ENCODE results near the gene SHISA7.

SHISA7 gene

GRCh38 chr19:55482156-55482961 lies 39.3 kb upstream of the SHISA7 start:
- peak; percentile 53 for DNase-seq (ENCODE audit: low read depth, low spot score)

DNA sequence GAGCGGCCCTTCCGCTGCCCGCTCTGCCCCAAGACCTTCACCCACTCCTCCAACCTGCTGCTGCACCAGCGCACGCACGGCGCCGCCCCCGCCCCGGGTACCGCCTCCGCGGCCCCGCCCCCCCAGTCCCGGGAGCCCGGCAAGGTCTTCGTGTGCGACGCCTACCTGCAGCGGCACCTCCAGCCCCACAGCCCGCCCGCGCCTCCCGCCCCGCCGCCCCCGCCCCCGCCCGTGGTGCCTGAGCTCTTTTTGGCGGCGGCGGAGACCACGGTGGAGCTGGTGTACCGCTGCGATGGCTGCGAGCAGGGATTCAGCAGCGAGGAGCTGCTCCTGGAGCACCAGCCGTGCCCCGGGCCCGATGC lies 38.7 kb upstream of the SHISA7 start:
- DNase-seq (ENCODE audit: low read depth, low spot score), result no peak

DNA sequence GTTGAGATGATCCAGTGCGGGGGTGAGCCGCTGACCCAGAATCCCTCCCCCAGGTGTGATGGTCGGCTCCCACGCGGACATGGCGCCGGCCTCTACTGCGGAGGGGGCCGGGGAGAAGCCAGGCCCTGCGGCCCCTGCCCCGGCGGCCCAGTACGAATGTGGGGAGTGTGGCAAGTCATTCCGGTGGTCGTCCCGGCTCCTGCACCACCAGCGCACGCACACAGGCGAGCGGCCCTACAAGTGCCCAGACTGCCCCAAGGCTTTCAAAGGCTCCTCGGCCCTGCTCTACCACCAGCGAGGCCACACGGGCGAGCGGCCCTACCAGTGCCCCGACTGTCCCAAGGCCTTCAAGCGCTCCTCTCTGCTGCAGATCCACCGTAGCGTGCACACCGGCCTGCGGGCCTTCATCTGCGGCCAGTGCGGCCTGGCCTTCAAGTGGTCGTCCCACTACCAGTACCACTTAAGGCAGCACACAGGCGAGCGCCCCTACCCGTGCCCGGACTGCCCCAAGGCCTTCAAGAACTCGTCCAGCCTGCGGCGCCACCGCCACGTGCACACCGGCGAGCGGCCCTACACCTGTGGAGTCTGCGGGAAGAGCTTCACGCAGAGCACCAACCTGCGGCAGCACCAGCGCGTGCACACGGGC lies 38.2 kb upstream of the SHISA7 start:
- DNase-seq (ENCODE audit: low read depth, low spot score), result peak; percentile 40

DNA sequence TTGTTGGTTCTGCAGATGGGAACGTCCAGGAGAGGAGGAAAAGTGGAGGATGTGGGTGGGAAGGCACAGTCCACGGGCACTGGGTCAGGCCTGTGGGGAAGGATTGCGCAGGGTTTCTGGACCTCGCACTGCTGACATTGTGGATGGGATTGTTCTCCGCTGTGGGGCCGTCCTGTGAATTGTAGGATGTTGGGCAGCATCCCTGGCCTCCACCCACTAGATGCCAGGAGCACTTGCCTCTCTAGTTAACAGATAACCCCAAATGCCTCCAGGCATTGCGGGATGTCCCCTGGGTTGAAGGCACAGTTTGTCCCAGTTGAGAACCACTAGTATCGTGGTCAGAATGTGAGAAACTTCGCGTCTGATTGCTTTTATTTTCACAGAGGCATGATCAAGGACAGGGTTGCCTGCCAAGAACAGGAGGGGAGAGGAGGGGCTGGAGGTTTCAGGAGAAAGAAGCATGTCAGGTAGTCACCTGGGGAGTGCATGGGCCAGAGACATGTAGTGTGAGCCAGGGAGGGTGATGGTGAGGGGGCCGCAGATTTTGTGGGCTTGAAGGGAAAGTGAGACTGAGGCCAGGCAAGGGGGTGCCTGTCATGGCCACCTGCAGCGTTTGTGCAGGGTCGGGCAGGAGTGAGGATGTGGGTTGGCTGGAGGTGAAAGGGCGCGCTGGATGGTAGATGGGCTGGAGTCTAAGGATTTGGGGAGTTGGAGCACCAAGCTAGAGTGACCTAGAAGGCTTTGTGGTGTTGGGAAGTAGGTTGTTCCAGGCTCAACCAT lies 36.5 kb upstream of the SHISA7 start:
- no peak for DNase-seq (ENCODE audit: low read depth, low spot score)

DNA sequence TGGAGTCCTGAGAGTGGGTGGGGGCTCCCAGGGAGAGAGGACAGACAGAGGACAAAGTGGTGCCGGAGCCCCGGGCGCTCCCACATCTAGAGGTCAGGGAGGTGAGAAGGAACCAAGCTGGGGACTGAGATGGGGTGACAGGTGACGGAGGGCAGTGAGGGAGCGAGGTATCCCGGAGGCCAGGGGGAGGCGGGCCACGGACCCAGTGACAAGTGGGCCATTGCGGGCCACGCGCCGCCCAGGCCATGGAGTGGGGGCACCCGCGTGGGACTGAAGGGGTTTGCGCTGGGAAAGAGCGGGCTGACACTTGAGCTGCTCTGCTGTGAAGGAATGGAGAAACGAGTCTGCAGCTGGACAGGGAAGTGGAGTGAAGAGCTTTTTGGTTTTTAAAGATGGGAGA lies 35.9 kb upstream of the SHISA7 start:
- DNase-seq (ENCODE audit: low read depth, low spot score), result no peak

GRCh38 chr19:55478364-55478763 lies 35.3 kb upstream of the SHISA7 start:
- DNase-seq (ENCODE audit: low read depth, low spot score), result no peak

GRCh38 chr19:55477905-55478304 lies 34.8 kb upstream of the SHISA7 start:
- DNase-seq (ENCODE audit: low read depth, low spot score), result no peak

GRCh38 chr19:55476100-55476775 lies 33.1 kb upstream of the SHISA7 start, which contains the start of gene ZNF628:
Gene ZNF628, plus strand, starts transcription at chr19:55476617. Its CDS starts 3,294 bp downstream, at chr19:55479911.
- peak; percentile 98 for DNase-seq (ENCODE audit: low read depth, low spot score)

GRCh38 chr19:55474269-55475265 lies 31.5 kb upstream of the SHISA7 start:
- peak; percentile 75 for DNase-seq (ENCODE audit: low read depth, low spot score)

DNA sequence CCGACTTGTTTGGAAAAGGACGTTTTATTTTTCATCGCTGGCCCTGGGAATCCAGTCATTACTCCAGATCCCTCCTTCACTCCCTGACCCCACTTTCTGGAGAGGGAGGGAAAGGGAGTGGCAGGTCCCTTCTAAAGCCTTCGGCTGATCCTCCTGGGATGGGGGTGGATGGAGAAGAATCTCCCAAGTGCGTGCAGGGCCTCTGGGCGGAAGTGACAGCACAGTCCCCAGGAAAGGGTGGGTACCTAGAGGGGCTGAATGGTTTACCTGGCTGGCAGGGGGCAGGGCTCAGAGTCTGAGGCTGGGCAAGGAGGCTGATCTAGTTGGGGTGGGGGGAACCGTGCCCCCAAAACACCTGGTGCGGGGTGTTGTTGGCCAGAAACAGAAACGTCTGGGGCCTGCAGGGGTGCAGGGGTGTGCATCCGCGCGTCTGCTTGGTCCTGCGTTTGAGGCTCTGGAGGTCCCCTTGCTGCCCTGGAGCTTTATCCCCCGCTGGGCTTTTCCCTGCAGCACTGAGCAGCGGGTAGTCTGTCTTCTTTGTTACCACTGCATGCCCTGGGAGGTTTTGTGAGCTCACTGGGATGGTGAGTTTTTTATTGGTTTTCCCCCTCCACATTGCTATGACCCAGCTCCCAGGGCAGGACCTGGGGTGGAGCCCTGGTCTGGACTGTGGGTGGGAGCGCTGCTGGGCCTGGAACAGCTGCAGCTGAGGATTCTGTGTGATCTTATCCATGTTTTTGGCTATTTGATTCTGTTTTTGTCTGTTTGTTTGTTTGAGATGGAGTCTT lies 30.3 kb upstream of the SHISA7 start:
- peak; percentile 82 for DNase-seq (ENCODE audit: low read depth, low spot score)

DNA sequence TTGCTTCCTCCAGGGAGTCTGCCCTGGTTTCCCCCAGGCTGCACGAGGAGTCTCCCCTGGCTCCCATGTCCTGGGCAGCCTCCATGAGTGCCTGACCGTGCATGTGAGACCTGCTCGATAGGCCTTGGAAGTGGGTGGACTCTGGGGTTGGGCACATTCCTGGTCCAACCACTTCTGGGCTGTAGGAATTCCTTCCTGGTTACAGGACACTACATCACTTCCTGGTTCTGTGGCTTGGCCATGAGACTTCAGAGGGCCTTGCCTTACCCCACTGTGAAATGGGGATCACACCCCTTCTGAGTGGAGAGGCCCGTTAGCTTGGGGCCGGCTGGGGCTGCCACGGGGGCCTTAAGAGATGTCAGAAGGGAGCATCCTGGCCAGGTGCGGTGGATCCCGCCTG lies 29.4 kb upstream of the SHISA7 start:
- DNase-seq (ENCODE audit: low read depth, low spot score), result peak; percentile 72

DNA sequence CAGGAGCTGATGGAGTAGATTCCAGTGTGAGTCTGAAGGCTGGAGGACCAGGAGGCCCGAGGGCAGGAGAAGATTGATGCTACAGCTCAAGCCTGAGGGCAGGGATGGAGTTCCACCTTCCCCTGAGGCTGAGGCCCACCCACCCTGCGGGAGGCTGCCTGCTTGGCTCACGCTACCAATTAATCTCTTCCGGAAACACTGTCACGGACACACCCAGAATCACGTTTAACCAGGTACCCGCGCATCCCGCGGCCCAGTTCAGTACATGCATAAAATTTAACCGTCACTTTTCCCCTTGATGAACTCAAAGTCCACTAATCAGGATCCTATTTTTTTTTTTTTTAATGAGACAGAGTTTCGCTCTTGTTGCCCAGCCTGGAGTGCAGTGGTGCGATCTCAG lies 28.2 kb upstream of the SHISA7 start:
- peak; percentile 58 for DNase-seq (ENCODE audit: low read depth, low spot score)

DNA sequence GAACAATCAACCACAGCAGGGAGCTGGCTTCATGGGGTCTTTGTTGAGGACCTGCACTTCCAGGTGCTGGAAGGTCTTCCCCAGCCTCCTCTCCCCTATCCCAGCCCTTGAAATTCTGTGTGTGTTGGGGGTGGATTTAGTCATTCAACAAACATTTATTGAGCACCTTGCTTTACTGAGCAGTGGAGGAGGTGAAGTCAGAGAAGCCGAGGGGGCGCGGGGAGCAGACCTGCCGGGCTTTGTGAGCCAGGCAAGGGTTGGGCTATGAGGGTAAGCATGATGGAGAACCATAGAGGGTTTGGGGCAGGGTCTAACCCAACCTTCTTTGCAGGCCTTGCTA lies 24.9 kb upstream of the SHISA7 start:
- no peak for DNase-seq (ENCODE audit: low read depth, low spot score)

DNA sequence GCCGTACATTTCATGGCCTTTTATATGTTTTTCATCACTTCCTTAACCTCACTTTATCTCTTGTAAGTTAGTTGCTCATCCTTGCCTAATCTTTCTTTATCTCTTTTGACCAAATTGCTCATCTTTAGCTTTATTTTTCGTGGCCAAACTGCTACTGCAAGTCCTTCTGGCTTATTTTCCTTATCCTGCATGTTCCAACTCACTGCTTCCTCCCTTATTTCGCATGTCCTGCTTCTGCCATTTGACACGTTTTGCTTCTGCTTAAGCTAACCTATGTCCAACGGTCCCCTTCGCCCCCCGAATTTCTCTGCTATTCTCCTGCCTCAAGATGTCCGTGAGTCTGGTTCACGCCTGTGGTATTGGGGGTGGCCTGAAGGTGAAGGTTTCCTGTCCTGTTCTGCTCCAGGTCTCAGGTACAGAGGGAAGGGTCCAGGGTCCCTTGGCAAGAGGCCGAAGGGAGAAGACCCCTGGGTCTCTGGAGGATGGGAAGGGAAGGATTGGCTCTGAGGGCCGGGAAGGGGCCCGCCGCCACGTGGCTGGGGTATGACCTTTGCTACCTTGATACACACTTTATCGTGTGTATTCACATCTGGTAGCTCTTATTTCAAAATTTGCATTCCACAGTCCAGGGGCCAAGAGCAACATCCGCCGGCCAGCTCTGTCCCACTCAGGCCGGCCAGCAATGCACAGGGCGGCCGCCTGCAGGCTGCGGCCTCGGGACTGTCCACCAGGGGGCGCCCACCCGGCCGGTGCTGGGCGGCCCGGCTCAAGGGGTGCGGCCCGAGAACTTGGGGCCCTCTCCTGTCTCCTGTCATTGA lies 24.3 kb upstream of the SHISA7 start:
- peak; percentile 66 for DNase-seq (ENCODE audit: low read depth, low spot score)

DNA sequence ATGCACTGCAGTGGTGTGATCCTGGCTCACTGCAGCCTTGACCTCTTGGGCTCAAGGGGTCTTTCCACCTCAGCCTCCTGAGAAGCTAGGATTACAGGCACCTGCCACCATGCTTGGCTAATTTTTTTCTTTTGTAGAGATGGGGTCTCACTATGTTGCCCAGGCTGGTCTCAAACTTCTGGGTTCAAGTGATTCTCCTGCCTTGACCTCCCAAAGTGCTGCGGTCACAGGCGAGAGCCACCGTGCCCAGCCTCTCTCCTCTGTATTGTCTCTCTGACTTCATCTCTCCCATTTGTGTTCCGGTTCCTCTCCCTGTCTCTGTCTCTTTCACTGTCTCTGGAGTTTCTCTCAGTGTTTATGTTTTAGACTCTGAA lies 23.1 kb upstream of the SHISA7 start:
- DNase-seq (ENCODE audit: low read depth, low spot score), result no peak

GRCh38 chr19:55465460-55466240 lies 22.6 kb upstream of the SHISA7 start:
- no peak for DNase-seq (ENCODE audit: low read depth, low spot score)

DNA sequence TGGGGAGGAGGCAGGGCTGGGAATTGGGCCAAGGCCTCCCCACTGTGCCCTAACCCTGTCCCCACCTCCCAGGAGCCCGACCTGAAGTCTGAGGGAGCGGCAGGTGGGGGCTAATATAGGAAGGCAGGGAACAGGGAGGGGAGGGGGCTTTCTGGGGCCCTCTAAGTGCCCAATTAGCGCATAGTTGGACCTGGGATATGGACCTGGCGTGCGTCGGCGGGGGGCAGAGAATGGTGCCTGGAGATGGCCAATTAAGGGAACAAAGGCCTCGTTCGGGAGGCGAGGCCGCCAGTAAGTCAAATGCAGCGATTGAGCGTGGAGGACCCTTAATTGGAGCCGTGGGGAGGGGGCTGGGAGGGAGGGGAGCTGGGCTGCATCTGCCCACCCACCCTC lies 21.6 kb upstream of the SHISA7 start, which contains the start of gene C19orf85:
Gene C19orf85 (minus strand): TSS at position 90 of the 393 bp plus-strand sequence. CDS start 197 bp downstream, outside the sequence.
- peak; percentile 76 for DNase-seq (ENCODE audit: low read depth, low spot score)

DNA sequence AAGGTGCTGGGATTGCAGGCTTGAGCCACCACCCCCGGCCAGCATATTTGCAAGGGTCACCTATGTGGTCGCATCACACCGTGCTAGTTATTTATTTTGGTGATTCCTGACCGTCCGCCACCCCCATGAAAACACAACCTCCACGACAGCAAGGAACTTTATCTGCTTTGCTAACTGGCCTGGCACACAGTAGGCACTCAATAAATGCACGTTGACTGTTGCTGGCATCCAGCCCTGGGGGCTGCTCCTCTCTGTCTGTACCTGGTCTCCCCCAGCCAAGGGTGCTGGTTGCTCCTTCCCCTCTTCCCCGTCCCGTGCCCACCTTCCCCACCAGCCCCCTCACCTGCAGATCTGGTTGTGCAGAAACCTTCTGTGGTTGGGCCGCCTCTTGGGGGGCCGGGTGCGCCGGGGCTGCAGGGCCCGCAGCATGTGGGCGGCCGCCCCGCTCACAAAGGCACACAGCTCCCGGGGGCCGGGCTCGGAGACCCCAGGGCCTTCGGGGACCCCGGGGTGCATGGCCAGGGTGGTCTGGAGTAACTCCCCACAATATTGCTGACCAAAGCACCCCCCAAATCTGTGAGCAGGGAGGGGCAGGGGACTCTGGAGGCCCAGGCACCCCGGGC lies 21.1 kb upstream of the SHISA7 start:
- DNase-seq (ENCODE audit: low read depth, low spot score), result no peak

Data from ELF-1 (cell line).